Right atrium auricular region (tissue), 2 donors: Measurements from ENCODE around the gene DYRK4. TPM values are rescaled to one million over a fixed set of nuclear protein-coding genes. Genes with fewer than 3 reads are reported as not detected.
A peak's percentile ranks its signal among the peaks of the same experiment; 100 is the strongest.

Experiments used
- DNase-seq: peaks from one replicate; pipeline ENCODE4 v3.0.0-alpha.2; 2019; ENCODE audit warnings: low spot score
- H3K27ac ChIP-seq, 2 donors: fragments of 200-600 bp; sonication (generic); 1 replicate in 1 of 2; 2 replicates in 1 of 2; pipeline ENCODE4 v1.5.1; 2016 to 2019
- H3K27me3 ChIP-seq, 2 donors: fragments of 200-600 bp; sonication (generic); one replicate each; pipeline versions ENCODE4 v1.5.1 to v1.6.0; 2017 to 2019
- H3K36me3 ChIP-seq: fragments of 200-600 bp; sonication (generic); one replicate; pipeline ENCODE4 v1.5.1; 2016
- H3K4me1 ChIP-seq, 2 donors: fragments of 200-600 bp; sonication (generic); one replicate each; pipeline versions ENCODE4 v1.5.1 to v1.6.0; 2017 to 2019
- H3K4me3 ChIP-seq, 2 donors: fragments of 200-600 bp; sonication (generic); 1 replicate in 1 of 2; 2 replicates in 1 of 2; pipeline ENCODE4 v1.5.1; 2017 to 2019; ENCODE audit warnings: mild to moderate bottlenecking in 1 of 2, moderate library complexity in 1 of 2
- H3K9me3 ChIP-seq, 2 donors: fragments of 200-600 bp; sonication (generic); one replicate each; pipeline ENCODE4 v1.5.1; 2019
- total RNA-seq, 2 donors: library from RNA; depleted of rRNA; stranded (reverse); fragments of >200 nt; gene quantifications; one replicate each; pipeline ENCODE4 v1.1.0, GENCODE V29; 2016
- TF ChIP-seq, protein P1 (sequence below), 2 donors: fragments of 200-600 bp; sonication (generic); IDR thresholded peaks; one replicate each; pipeline ENCODE4 v1.5.1; 2019; ENCODE audit warnings: antibody characterized with exemption in 2 of 2

DYRK4 gene
- total RNA-seq, 2 donors from 2014 or later = 31.7 to 41.1 TPM

- peak overlapping the region; percentile 25 to 28 for H3K27ac ChIP-seq
- TF ChIP-seq, protein P1, sequence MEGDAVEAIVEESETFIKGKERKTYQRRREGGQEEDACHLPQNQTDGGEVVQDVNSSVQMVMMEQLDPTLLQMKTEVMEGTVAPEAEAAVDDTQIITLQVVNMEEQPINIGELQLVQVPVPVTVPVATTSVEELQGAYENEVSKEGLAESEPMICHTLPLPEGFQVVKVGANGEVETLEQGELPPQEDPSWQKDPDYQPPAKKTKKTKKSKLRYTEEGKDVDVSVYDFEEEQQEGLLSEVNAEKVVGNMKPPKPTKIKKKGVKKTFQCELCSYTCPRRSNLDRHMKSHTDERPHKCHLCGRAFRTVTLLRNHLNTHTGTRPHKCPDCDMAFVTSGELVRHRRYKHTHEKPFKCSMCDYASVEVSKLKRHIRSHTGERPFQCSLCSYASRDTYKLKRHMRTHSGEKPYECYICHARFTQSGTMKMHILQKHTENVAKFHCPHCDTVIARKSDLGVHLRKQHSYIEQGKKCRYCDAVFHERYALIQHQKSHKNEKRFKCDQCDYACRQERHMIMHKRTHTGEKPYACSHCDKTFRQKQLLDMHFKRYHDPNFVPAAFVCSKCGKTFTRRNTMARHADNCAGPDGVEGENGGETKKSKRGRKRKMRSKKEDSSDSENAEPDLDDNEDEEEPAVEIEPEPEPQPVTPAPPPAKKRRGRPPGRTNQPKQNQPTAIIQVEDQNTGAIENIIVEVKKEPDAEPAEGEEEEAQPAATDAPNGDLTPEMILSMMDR (IDR thresholded peaks at IDR 0.05) = no peak
- no peaks in the 10 kb centered on the region for H3K27me3 ChIP-seq
- no peak overlapping the region for H3K4me3 ChIP-seq
- no peak for DNase-seq
- H3K4me1 ChIP-seq = peaks cover 0 to 11% of the 10 kb centered on the region in 2 donors
- no peaks in the 10 kb centered on the region for H3K36me3 ChIP-seq
- H3K9me3 ChIP-seq = no peaks in the 10 kb centered on the region
These were observed 5.1 kb upstream of the DYRK4 start for GRCh38 chr12:4556735-4557530.

- peak overlapping the region in 1 of 2 donors; percentile 25 for H3K27ac ChIP-seq
- peaks cover 0 to 17% of the 10 kb centered on the region in 2 donors for H3K4me1 ChIP-seq
- no peak overlapping the region for H3K4me3 ChIP-seq
- no peaks in the 10 kb centered on the region for H3K27me3 ChIP-seq
- no peaks in the 10 kb centered on the region for H3K9me3 ChIP-seq
- H3K36me3 ChIP-seq = no peaks in the 10 kb centered on the region
- DNase-seq = no peak
- TF ChIP-seq, protein P1 (IDR thresholded peaks at IDR 0.05) = no peak
These were observed 4.4 kb upstream of the DYRK4 start for GRCh38 chr12:4557586-4557985.

- Histone ChIP-seq H3K4me1 (peaks cover 0 to 17% of the 10 kb centered on the region in 2 donors), H3K27me3 (no peaks in the 10 kb centered on the region), H3K36me3 (no peaks in the 10 kb centered on the region), H3K9me3 (no peaks in the 10 kb centered on the region), H3K4me3 (no peak overlapping the region), H3K27ac (no peak overlapping the region)
- no peak for DNase-seq
- TF ChIP-seq, protein P1 (IDR thresholded peaks at IDR 0.05) = no peak
These were observed 3.8 kb upstream of the DYRK4 start for GRCh38 chr12:4558171-4558570.

- TF ChIP-seq, protein P1 (IDR thresholded peaks at IDR 0.05) = no peak
- Histone ChIP-seq H3K4me3 (no peak overlapping the region), H3K27me3 (no peaks in the 10 kb centered on the region), H3K9me3 (no peaks in the 10 kb centered on the region), H3K27ac (no peak overlapping the region), H3K4me1 (peaks cover 0 to 9% of the 10 kb centered on the region in 2 donors), H3K36me3 (no peaks in the 10 kb centered on the region)
- DNase-seq = no peak
These were observed 1.3 kb downstream of the DYRK4 start for GRCh38 chr12:4563336-4563735.

GRCh38 chr12:4564818-4565217 lies 2.8 kb downstream of the DYRK4 start:
- DNase-seq = no peak
- TF ChIP-seq, protein P1 (IDR thresholded peaks at IDR 0.05) = no peak
- Histone ChIP-seq H3K27ac (no peak overlapping the region), H3K4me3 (no peak overlapping the region), H3K36me3 (no peaks in the 10 kb centered on the region), H3K4me1 (peaks cover 0 to 9% of the 10 kb centered on the region in 2 donors), H3K9me3 (no peaks in the 10 kb centered on the region), H3K27me3 (no peaks in the 10 kb centered on the region)
